WTC11 (cell line): ENCODE data around the gene SEZ6L. TPM values are rescaled to one million over a fixed set of nuclear protein-coding genes. Genes with fewer than 3 reads are reported as not detected.
A peak's percentile ranks its signal among the peaks of the same experiment; 100 is the strongest.

Experiments
- ATAC-seq: fragments of 200-7000 bp; cut with Tn5 transposase; 2 replicates; pipeline ENCODE4 v1.10.0; 2021; ENCODE audit warnings: mild to moderate bottlenecking, moderate library complexity
- CTCF ChIA-PET: fragments of 300-600 bp; sonication (Branson Sonifier 250); formaldehyde crosslinking; loops from one replicate; lab custom pipeline; 2021; ENCODE audit warnings: antibody characterized with exemption; lab: Charles Lee
- POLR2A ChIA-PET: fragments of 350-600 bp; sonication (Branson Sonifier 250); formaldehyde crosslinking; loops from one replicate; lab custom pipeline; 2021; ENCODE audit warnings: antibody characterized with exemption; lab: Charles Lee
- DNase-seq: peaks from one replicate; pipeline ENCODE4 v3.0.0; 2021; ENCODE audit warnings: low spot score
- H3K27ac Mint-ChIP-seq: 2 replicates; pipeline ENCODE4 v1.8.0; 2021; ENCODE audit warnings: mixed read lengths
- H3K27me3 Mint-ChIP-seq: 2 replicates; pipeline ENCODE4 v1.8.0; 2021; ENCODE audit warnings: low read depth, mild to moderate bottlenecking, moderate library complexity, mixed read lengths
- H3K36me3 Mint-ChIP-seq: 2 replicates; pipeline ENCODE4 v1.8.0; 2021; ENCODE audit warnings: mixed read lengths
- H3K4me1 Mint-ChIP-seq: 2 replicates; pipeline ENCODE4 v1.8.0; 2022; ENCODE audit warnings: mixed read lengths
- H3K4me3 Mint-ChIP-seq: 2 replicates; pipeline ENCODE4 v1.8.0; 2021; ENCODE audit warnings: mild to moderate bottlenecking, moderate library complexity, mixed read lengths
- H3K9me3 Mint-ChIP-seq: 2 replicates; pipeline ENCODE4 v1.8.0; 2021; ENCODE audit warnings: mixed read lengths
- ATF3 ChIP-seq: sonication (generic); formaldehyde crosslinking; conservative IDR thresholded peaks from 2 replicates; pipeline ENCODE4 v1.8.1; 2022; ENCODE audit warnings: mild to moderate bottlenecking, missing genetic modification reagents
- CBFB ChIP-seq: sonication (generic); formaldehyde crosslinking; IDR thresholded peaks from 2 replicates; pipeline ENCODE4 v1.8.1; 2022; ENCODE audit warnings: mild to moderate bottlenecking, low read depth, missing genetic modification reagents
- CREB1 ChIP-seq: sonication (generic); formaldehyde crosslinking; IDR thresholded peaks from 2 replicates; pipeline ENCODE4 v1.8.0; 2023; ENCODE audit warnings: mild to moderate bottlenecking, missing genetic modification reagents
- CREM ChIP-seq: sonication (generic); formaldehyde crosslinking; IDR thresholded peaks from 2 replicates; pipeline ENCODE4 v1.8.1; 2022; ENCODE audit warnings: mild to moderate bottlenecking, missing genetic modification reagents, moderate library complexity
- ESRRA ChIP-seq: sonication (generic); formaldehyde crosslinking; IDR thresholded peaks from 2 replicates; pipeline ENCODE4 v1.8.1; 2022; ENCODE audit warnings: mild to moderate bottlenecking, missing genetic modification reagents, borderline replicate concordance
- ETV6 ChIP-seq: sonication (generic); formaldehyde crosslinking; IDR thresholded peaks from 2 replicates; pipeline ENCODE4 v1.8.1; 2022; ENCODE audit warnings: mild to moderate bottlenecking, missing genetic modification reagents
- GRHL2 ChIP-seq: fragments of 250-450 bp; sonication (Bioruptor Pico); IDR thresholded peaks from 2 replicates; pipeline ENCODE4 v1.8.0; 2022; ENCODE audit warnings: mild to moderate bottlenecking, moderate library complexity; ENCODE audit not compliant: insufficient replicate concordance, severe bottlenecking
- HMGA2 ChIP-seq: fragments of 250-450 bp; sonication (Bioruptor Pico); IDR thresholded peaks from 2 replicates; pipeline ENCODE4 v1.4.0; 2021; ENCODE audit warnings: mild to moderate bottlenecking, moderate library complexity
- IRF1 ChIP-seq: sonication (generic); formaldehyde crosslinking; IDR thresholded peaks from 2 replicates; pipeline ENCODE4 v1.8.0; 2023; ENCODE audit warnings: missing genetic modification reagents
- MAX ChIP-seq: sonication (generic); formaldehyde crosslinking; IDR thresholded peaks from 2 replicates; pipeline ENCODE4 v1.8.0; 2022; ENCODE audit warnings: mild to moderate bottlenecking, missing genetic modification reagents
- MLX ChIP-seq: sonication (generic); formaldehyde crosslinking; IDR thresholded peaks from 2 replicates; pipeline ENCODE4 v1.8.1; 2023; ENCODE audit warnings: mild to moderate bottlenecking, missing genetic modification reagents, moderate library complexity
- NFYB ChIP-seq: sonication (generic); formaldehyde crosslinking; conservative IDR thresholded peaks from 2 replicates; pipeline ENCODE4 v1.8.0; 2022; ENCODE audit warnings: low read depth, missing genetic modification reagents
- PRDM15 ChIP-seq: sonication (generic); formaldehyde crosslinking; IDR thresholded peaks from 2 replicates; pipeline ENCODE4 v1.8.0; 2022; ENCODE audit warnings: missing genetic modification reagents
- SMAD3 ChIP-seq: sonication (generic); formaldehyde crosslinking; IDR thresholded peaks from 2 replicates; pipeline ENCODE4 v1.8.0; 2022; ENCODE audit warnings: missing genetic modification reagents, mild to moderate bottlenecking, borderline replicate concordance
- STAT6 ChIP-seq: sonication (generic); formaldehyde crosslinking; conservative IDR thresholded peaks from 2 replicates; pipeline ENCODE4 v1.8.1; 2023; ENCODE audit warnings: mild to moderate bottlenecking, low read depth, missing genetic modification reagents, moderate library complexity
- ZBTB43 ChIP-seq: sonication (generic); formaldehyde crosslinking; IDR thresholded peaks from 2 replicates; pipeline ENCODE4 v1.8.1; 2023; ENCODE audit warnings: mild to moderate bottlenecking, missing genetic modification reagents
- ZNF281 ChIP-seq: sonication (generic); formaldehyde crosslinking; IDR thresholded peaks from 2 replicates; pipeline ENCODE4 v1.8.0; 2023; ENCODE audit warnings: mild to moderate bottlenecking, missing genetic modification reagents
- ZNF396 ChIP-seq: fragments of 250-450 bp; sonication (Bioruptor Pico); IDR thresholded peaks from 2 replicates; pipeline ENCODE4 v1.8.0; 2021; ENCODE audit warnings: mild to moderate bottlenecking, moderate library complexity, borderline replicate concordance
- total RNA-seq: library from RNA; stranded (reverse); gene quantifications from 3 replicates; pipeline ENCODE4 v1.2.3, GENCODE V29; 2021

The SEZ6L gene
- total RNA-seq, 1 experiment from 2014 or later: 0.57 TPM

GRCh38 chr22:26170112-26170492, 840 bp downstream of the SEZ6L start:
- POLR2A ChIA-PET: interaction anchor here (0.8 kb wide), 1 partner anchor 161 kb away, joined by 3 read pairs; no protein-coding TSS in a partner anchor
- H3K4me3 Mint-ChIP-seq: peak overlapping the region; percentile 64
- TF ChIP-seq HMGA2 (no peak), ZNF396 (CRISPR knock-in tag) (no peak), GRHL2 (CRISPR knock-in tag) (no peak)
- ATAC-seq: no peak
- no peaks in the 10 kb centered on the region for H3K9me3 Mint-ChIP-seq
- DNase-seq: no peak
- peaks cover 34% of the 10 kb centered on the region for H3K4me1 Mint-ChIP-seq
- H3K36me3 Mint-ChIP-seq: no peaks in the 10 kb centered on the region
- H3K27me3 Mint-ChIP-seq: peaks cover 74% of the 10 kb centered on the region
- CTCF ChIA-PET: interaction anchor here (1.0 to 3.4 kb wide), 11 partner anchors 11 to 274 kb away, joined by 3 to 19 read pairs (median 6); no protein-coding TSS in a partner anchor
- no peak overlapping the region for H3K27ac Mint-ChIP-seq

GRCh38 chr22:26170795-26171580, 1.7 kb downstream of the SEZ6L start:
- Mint-ChIP-seq H3K36me3 (no peaks in the 10 kb centered on the region), H3K4me1 (peaks cover 34% of the 10 kb centered on the region), H3K4me3 (peak overlapping the region; percentile 64), H3K27ac (no peak overlapping the region), H3K27me3 (peaks cover 69% of the 10 kb centered on the region), H3K9me3 (no peaks in the 10 kb centered on the region)
- ChIA-PET POLR2A (interaction anchor here (0.8 kb wide), 1 partner anchor 162 kb away, joined by 3 read pairs; no protein-coding TSS in a partner anchor), CTCF (interaction anchor here (0.6 to 3.4 kb wide), 22 partner anchors 10 to 398 kb away, joined by 3 to 62 read pairs (median 4); no protein-coding TSS in a partner anchor)
- peak; percentile 10 for ATAC-seq
- DNase-seq: peak; percentile 84
- TF ChIP-seq ZBTB43 (CRISPR knock-in tag) (0 out of 2 replicates have a peak, but pooled peaks have one; percentile 33), CREB1 (CRISPR knock-in tag) (no peak), PRDM15 (CRISPR knock-in tag) (no peak), MLX (no peak), CBFB (CRISPR knock-in tag) (no peak), IRF1 (no peak), ETV6 (CRISPR knock-in tag) (peak; percentile 73; the same call in 1 of the 2 replicates), ATF3 (CRISPR knock-in tag) (no peak), CREM (CRISPR knock-in tag) (peak; percentile 27; the same call in 1 of the 2 replicates), ZNF281 (CRISPR knock-in tag) (peak; percentile 56; the same call in 1 of the 2 replicates), MAX (peak; percentile 63; the same call in 1 of the 2 replicates), NFYB (CRISPR knock-in tag) (0 out of 2 replicates have a peak, but pooled peaks have one; percentile 29), SMAD3 (CRISPR knock-in tag) (peak; percentile 83; the same call in 1 of the 2 replicates), STAT6 (CRISPR knock-in tag) (no peak), ESRRA (CRISPR knock-in tag) (peak; percentile 83; the same call in 1 of the 2 replicates)
